Measurements from ENCODE around the gene RCBTB1.

DNA sequence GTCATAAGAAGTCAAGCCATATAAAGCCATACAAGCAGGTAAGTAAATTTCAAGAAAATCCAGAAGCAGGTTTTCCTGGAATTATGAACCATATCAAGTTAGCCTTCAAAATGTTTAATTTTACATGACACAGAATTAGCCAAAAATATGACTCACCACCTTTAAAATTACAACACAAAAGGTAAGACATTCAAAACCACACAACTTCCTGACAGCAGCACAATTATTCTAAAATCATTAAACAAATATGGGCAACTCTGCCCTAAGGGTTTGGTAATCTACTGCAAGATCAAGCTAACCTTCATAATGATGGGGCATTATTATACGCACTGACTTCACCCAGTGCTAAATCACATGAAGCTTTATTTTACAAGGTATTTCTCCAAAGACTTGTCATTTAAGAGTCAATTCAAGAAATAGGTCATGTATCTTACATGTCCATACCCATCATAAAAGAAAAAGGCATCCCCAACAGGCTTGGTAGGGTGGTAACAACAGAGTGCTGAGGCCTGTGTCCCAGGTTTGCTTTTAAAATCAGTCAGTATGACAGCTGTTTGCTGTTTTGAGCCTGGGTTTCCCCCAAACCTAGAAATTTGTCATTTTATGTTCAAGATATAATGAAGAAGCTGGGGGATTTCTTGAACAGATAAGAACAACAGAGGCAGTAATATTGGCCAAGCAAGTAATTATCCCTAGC, 15.2 kb downstream of the RCBTB1 start:
- TF ChIP-seq, protein P1, sequence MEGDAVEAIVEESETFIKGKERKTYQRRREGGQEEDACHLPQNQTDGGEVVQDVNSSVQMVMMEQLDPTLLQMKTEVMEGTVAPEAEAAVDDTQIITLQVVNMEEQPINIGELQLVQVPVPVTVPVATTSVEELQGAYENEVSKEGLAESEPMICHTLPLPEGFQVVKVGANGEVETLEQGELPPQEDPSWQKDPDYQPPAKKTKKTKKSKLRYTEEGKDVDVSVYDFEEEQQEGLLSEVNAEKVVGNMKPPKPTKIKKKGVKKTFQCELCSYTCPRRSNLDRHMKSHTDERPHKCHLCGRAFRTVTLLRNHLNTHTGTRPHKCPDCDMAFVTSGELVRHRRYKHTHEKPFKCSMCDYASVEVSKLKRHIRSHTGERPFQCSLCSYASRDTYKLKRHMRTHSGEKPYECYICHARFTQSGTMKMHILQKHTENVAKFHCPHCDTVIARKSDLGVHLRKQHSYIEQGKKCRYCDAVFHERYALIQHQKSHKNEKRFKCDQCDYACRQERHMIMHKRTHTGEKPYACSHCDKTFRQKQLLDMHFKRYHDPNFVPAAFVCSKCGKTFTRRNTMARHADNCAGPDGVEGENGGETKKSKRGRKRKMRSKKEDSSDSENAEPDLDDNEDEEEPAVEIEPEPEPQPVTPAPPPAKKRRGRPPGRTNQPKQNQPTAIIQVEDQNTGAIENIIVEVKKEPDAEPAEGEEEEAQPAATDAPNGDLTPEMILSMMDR (IDR thresholded peaks at IDR 0.05) = no peak
- no peak for TF ChIP-seq EZH2 (IDR thresholded peaks at IDR 0.05)

Data from neural progenitor cell (in vitro differentiated cells).